ENCODE measurements around the gene MCCD1. TPM values are rescaled to one million over a fixed set of nuclear protein-coding genes. Genes with fewer than 3 reads are reported as not detected.

The MCCD1 gene
- total RNA-seq, 2 experiments from 2014 or later, result not detected

DNA sequence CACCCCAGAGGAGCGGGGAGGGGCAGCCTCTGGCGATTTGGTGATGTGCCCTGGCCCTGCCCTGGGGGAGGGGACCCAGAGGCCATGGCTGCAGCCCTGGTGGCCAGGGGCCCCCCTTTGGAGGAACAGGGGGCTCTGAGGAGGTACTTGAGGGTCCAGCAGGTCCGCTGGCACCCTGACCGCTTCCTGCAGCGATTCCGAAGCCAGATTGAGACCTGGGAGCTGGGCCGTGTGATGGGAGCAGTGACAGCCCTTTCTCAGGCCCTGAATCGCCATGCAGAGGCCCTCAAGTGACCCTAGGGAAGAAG is 29.5 kb downstream of the MCCD1 start:
- Histone ChIP-seq H3K36me3 (ENCODE audit: insufficient read depth, low read length) (peaks cover 15% of the 10 kb centered on the region), H3K27ac (ENCODE audit: low read depth in 1 of 2, low read length in 2 of 2) (peak overlapping the region; percentile 63 to 74), H3K4me1 (ENCODE audit: insufficient read depth, low read length) (peaks cover 68% of the 10 kb centered on the region), H3K4me3 (ENCODE audit: low read length) (peak overlapping the region; percentile 44), H3K9me3 (ENCODE audit: control insufficient read depth in 1 of 2, insufficient read depth in 1 of 2, low read length in 2 of 2) (no peaks in the 10 kb centered on the region), H3K27me3 (ENCODE audit: control insufficient read depth in 1 of 2, insufficient read depth in 2 of 2, low read length in 2 of 2) (no peaks in the 10 kb centered on the region)
- DNase-seq (no peak), ATAC-seq (ENCODE audit: poor library complexity) (no peak)
- Mint-ChIP-seq H3K27ac (peak overlapping the region; percentile 90), H3K27me3 (no peaks in the 10 kb centered on the region), H3K9me3 (no peaks in the 10 kb centered on the region), H3K36me3 (ENCODE audit: low read depth) (peaks cover 35% of the 10 kb centered on the region), H3K4me1 (ENCODE audit: low read depth) (peaks cover 50% of the 10 kb centered on the region), H3K4me3 (peak overlapping the region; percentile 82)
- intact Hi-C loops (cut with DNase I, micrococcal nuclease), result loop anchor here in 1 of 2 experiments (2.0 kb wide), 2 partner anchors 15 to 23 kb away; partner anchors contain the start of gene LTA
- POLR2A ChIA-PET, result interaction anchor here (0.7 to 34.9 kb wide), 4 partner anchors 10 to 94 kb away, joined by 3 to 1160 read pairs (median 26); partner anchors contain the start of genes LST1, LTA, LTB and NCR3
- CTCF ChIA-PET, result interaction anchor here (0.7 to 6.2 kb wide), 3 partner anchors 11 to 39 kb away, joined by 3 to 32 read pairs (median 7); no protein-coding TSS in a partner anchor
- TF ChIP-seq, protein P1, sequence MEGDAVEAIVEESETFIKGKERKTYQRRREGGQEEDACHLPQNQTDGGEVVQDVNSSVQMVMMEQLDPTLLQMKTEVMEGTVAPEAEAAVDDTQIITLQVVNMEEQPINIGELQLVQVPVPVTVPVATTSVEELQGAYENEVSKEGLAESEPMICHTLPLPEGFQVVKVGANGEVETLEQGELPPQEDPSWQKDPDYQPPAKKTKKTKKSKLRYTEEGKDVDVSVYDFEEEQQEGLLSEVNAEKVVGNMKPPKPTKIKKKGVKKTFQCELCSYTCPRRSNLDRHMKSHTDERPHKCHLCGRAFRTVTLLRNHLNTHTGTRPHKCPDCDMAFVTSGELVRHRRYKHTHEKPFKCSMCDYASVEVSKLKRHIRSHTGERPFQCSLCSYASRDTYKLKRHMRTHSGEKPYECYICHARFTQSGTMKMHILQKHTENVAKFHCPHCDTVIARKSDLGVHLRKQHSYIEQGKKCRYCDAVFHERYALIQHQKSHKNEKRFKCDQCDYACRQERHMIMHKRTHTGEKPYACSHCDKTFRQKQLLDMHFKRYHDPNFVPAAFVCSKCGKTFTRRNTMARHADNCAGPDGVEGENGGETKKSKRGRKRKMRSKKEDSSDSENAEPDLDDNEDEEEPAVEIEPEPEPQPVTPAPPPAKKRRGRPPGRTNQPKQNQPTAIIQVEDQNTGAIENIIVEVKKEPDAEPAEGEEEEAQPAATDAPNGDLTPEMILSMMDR (IDR thresholded peaks at IDR 0.05), result no peak

DNA sequence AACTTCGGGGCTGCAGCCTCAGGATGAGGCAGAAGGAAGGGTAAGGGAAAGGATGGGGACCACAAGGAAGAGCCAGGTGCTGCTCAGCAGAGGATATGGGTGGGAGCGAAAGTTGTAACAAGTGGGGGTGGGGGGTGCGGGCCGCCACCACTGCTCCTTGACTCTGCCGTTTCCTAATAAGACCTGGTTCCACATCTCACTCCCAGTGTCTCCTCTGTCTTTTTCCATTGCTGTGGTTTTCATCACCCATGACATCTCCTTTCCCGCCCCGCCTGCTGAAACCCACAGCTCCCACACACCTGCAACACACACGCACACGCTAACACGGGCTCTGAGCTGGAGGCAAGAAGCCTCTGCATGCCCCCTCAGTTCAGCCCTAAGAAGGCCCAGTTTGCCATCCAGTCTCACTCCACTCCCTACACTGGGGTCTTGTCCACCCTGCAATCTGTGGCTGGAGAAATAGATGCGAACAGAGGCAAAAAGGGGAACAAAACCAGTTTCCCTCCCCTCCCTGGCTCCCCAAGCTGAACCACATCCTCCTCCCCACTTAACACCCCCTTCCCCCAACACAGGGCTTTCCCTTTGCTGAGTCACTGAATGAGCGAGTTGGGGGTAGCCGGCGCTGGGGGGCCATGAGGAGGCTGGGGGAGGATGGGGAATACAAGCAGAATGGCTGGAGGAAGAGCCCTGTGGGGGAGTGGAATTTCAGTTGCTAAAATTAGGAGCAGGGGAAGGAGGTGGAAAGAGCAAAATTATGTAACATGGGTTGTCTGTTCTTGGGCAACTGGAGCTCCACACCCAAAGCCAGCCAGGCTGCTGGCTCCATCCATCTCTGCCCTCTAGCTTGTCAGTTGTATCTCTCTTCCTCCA is 30.1 kb downstream of the MCCD1 start:
- H3K4me3 Mint-ChIP-seq, result peak overlapping the region; percentile 82
- POLR2A ChIA-PET, result interaction anchor here (0.6 to 34.9 kb wide), 7 partner anchors 10 to 279 kb away, joined by 3 to 1160 read pairs (median 8); partner anchors contain the start of genes DDX39B, LST1, LTA and LTB

DNA sequence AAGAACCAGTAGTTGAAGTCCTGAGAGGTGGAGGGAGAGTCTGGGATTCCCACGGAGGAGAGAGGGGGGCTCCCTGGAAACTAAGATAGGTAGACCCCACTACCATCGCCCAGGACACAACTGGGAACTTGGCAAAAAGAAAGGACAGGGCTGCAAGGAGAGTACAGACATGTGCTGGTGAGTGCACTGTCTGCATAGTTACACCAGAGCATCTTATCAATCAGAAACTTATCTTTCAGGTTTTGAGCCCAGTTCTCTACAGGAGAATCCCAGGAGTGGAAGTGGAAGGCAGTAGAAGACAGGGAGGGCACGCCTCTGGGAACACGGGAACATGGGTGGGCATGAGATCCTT is 30.8 kb downstream of the MCCD1 start:
- H3K4me1 ChIP-seq (ENCODE audit: insufficient read depth, low read length), result peaks cover 68% of the 10 kb centered on the region
- no peaks in the 10 kb centered on the region for H3K27me3 ChIP-seq (ENCODE audit: control insufficient read depth in 1 of 2, insufficient read depth in 2 of 2, low read length in 2 of 2)
- H3K4me3 ChIP-seq (ENCODE audit: low read length), result peak overlapping the region; percentile 44
- Mint-ChIP-seq H3K36me3 (ENCODE audit: low read depth) (peaks cover 42% of the 10 kb centered on the region), H3K4me3 (peak overlapping the region; percentile 82), H3K4me1 (ENCODE audit: low read depth) (peaks cover 57% of the 10 kb centered on the region), H3K27ac (peak overlapping the region; percentile 90), H3K27me3 (no peaks in the 10 kb centered on the region), H3K9me3 (no peaks in the 10 kb centered on the region)
- TF ChIP-seq, protein P1 (IDR thresholded peaks at IDR 0.05), result no peak
- intact Hi-C loops (cut with DNase I, micrococcal nuclease), result loop anchor here in 1 of 2 experiments (2.0 kb wide), 2 partner anchors 13 to 21 kb away; partner anchors contain the start of gene LTA
- no peaks in the 10 kb centered on the region for H3K9me3 ChIP-seq (ENCODE audit: control insufficient read depth in 1 of 2, insufficient read depth in 1 of 2, low read length in 2 of 2)
- ATAC-seq (ENCODE audit: poor library complexity) (peak; percentile 9), DNase-seq (no peak)
- H3K36me3 ChIP-seq (ENCODE audit: insufficient read depth, low read length), result peaks cover 24% of the 10 kb centered on the region
- ChIA-PET POLR2A (interaction anchor here (0.6 to 34.9 kb wide), 7 partner anchors 9 to 279 kb away, joined by 4 to 1160 read pairs (median 8); partner anchors contain the start of genes DDX39B, LST1, LTA and LTB), CTCF (interaction anchor here (0.8 to 6.2 kb wide), 7 partner anchors 8 to 38 kb away, joined by 3 to 32 read pairs (median 7); partner anchors contain the start of gene LTB)
- H3K27ac ChIP-seq (ENCODE audit: low read depth in 1 of 2, low read length in 2 of 2), result peak overlapping the region; percentile 63 to 74

More for the DNA sequence above, 30.1 kb downstream of the MCCD1 start:
- intact Hi-C loops (cut with DNase I, micrococcal nuclease), result loop anchor here in 1 of 2 experiments (2.0 kb wide), 2 partner anchors 14 to 22 kb away; partner anchors contain the start of gene LTA
- CTCF ChIA-PET, result interaction anchor here (0.7 to 6.2 kb wide), 7 partner anchors 8 to 39 kb away, joined by 3 to 32 read pairs (median 7); partner anchors contain the start of gene LTB
- Histone ChIP-seq H3K9me3 (ENCODE audit: control insufficient read depth in 1 of 2, insufficient read depth in 1 of 2, low read length in 2 of 2) (no peaks in the 10 kb centered on the region), H3K4me1 (ENCODE audit: insufficient read depth, low read length) (peaks cover 68% of the 10 kb centered on the region), H3K27ac (ENCODE audit: low read depth in 1 of 2, low read length in 2 of 2) (peak overlapping the region; percentile 63 to 74), H3K27me3 (ENCODE audit: control insufficient read depth in 1 of 2, insufficient read depth in 2 of 2, low read length in 2 of 2) (no peaks in the 10 kb centered on the region), H3K36me3 (ENCODE audit: insufficient read depth, low read length) (peaks cover 21% of the 10 kb centered on the region), H3K4me3 (ENCODE audit: low read length) (peak overlapping the region; percentile 44)
- peak in 12 of 14 experiments; percentile 35 to 88 (median 56) for DNase-seq
- H3K9me3 Mint-ChIP-seq, result no peaks in the 10 kb centered on the region
- peaks cover 40% of the 10 kb centered on the region for H3K36me3 Mint-ChIP-seq (ENCODE audit: low read depth)
- peak; percentile 87 for ATAC-seq (ENCODE audit: poor library complexity)
- H3K4me1 Mint-ChIP-seq (ENCODE audit: low read depth), result peaks cover 55% of the 10 kb centered on the region
- H3K27me3 Mint-ChIP-seq, result no peaks in the 10 kb centered on the region
- TF ChIP-seq, protein P1 (IDR thresholded peaks at IDR 0.05), result no peak
- peak overlapping the region; percentile 90 for H3K27ac Mint-ChIP-seq

Measured in CD4-positive, alpha-beta T cell (primary cell).